ENCODE measurements around the gene CMTM6. TPM values are rescaled to one million over a fixed set of nuclear protein-coding genes. Genes with fewer than 3 reads are reported as not detected.

Gene CMTM6
- total RNA-seq, 1 experiment from 2014 or later = 30.5 TPM

GRCh38 chr3:32506466-32506865 lies 3.8 kb upstream of the CMTM6 start:
- H3K27me3 ChIP-seq = no peaks in the 10 kb centered on the region
- no peaks in the 10 kb centered on the region for H3K36me3 ChIP-seq
- no peak for DNase-seq
- H3K9me3 ChIP-seq = no peaks in the 10 kb centered on the region
- no peak overlapping the region for H3K4me3 ChIP-seq

GRCh38 chr3:32502946-32503286 lies 264 bp upstream of the CMTM6 start:
- no peaks in the 10 kb centered on the region for H3K27me3 ChIP-seq
- H3K4me3 ChIP-seq = peak overlapping the region; percentile 80
- H3K9me3 ChIP-seq = no peaks in the 10 kb centered on the region
- H3K36me3 ChIP-seq = no peaks in the 10 kb centered on the region
- no peak for DNase-seq

GRCh38 chr3:32501783-32502117 lies 902 bp downstream of the CMTM6 start:
- no peak for DNase-seq
- Histone ChIP-seq H3K27me3 (no peaks in the 10 kb centered on the region), H3K4me3 (peak overlapping the region; percentile 80), H3K36me3 (no peaks in the 10 kb centered on the region), H3K9me3 (no peaks in the 10 kb centered on the region)

GRCh38 chr3:32500880-32501782 lies 1.5 kb downstream of the CMTM6 start:
- DNase-seq = no peak
- Histone ChIP-seq H3K4me3 (peak overlapping the region; percentile 80), H3K36me3 (no peaks in the 10 kb centered on the region), H3K27me3 (no peaks in the 10 kb centered on the region), H3K9me3 (no peaks in the 10 kb centered on the region)

GRCh38 chr3:32500231-32500630 lies 2.4 kb downstream of the CMTM6 start:
- Histone ChIP-seq H3K9me3 (no peaks in the 10 kb centered on the region), H3K36me3 (no peaks in the 10 kb centered on the region), H3K27me3 (no peaks in the 10 kb centered on the region), H3K4me3 (no peak overlapping the region)
- DNase-seq = no peak

- Histone ChIP-seq H3K4me3 (no peak overlapping the region), H3K27me3 (no peaks in the 10 kb centered on the region), H3K36me3 (no peaks in the 10 kb centered on the region), H3K9me3 (no peaks in the 10 kb centered on the region)
- no peak for DNase-seq
Observed at GRCh38 chr3:32499585-32499984, 3.1 kb downstream of the CMTM6 start.

GRCh38 chr3:32498992-32499391 lies 3.7 kb downstream of the CMTM6 start:
- no peak for DNase-seq

GRCh38 chr3:32498252-32498651 lies 4.4 kb downstream of the CMTM6 start:
- no peaks in the 10 kb centered on the region for H3K27me3 ChIP-seq
- H3K36me3 ChIP-seq = no peaks in the 10 kb centered on the region
- DNase-seq = no peak
- no peaks in the 10 kb centered on the region for H3K9me3 ChIP-seq
- no peak overlapping the region for H3K4me3 ChIP-seq

More at GRCh38 chr3:32498992-32499391, 3.7 kb downstream of the CMTM6 start:
- Histone ChIP-seq H3K4me3 (no peak overlapping the region), H3K27me3 (no peaks in the 10 kb centered on the region), H3K9me3 (no peaks in the 10 kb centered on the region), H3K36me3 (no peaks in the 10 kb centered on the region)

- no peaks in the 10 kb centered on the region for H3K9me3 ChIP-seq
- DNase-seq = no peak
- H3K27me3 ChIP-seq = no peaks in the 10 kb centered on the region
Observed at GRCh38 chr3:32495609-32496008, 7.0 kb downstream of the CMTM6 start.

GRCh38 chr3:32495085-32495484 lies 7.6 kb downstream of the CMTM6 start:
- DNase-seq = no peak
- no peaks in the 10 kb centered on the region for H3K36me3 ChIP-seq
- no peak overlapping the region for H3K4me3 ChIP-seq
- H3K27me3 ChIP-seq = no peaks in the 10 kb centered on the region
- no peaks in the 10 kb centered on the region for H3K9me3 ChIP-seq

More at GRCh38 chr3:32495609-32496008, 7.0 kb downstream of the CMTM6 start:
- Histone ChIP-seq H3K36me3 (no peaks in the 10 kb centered on the region), H3K4me3 (no peak overlapping the region)

- Histone ChIP-seq H3K9me3 (no peaks in the 10 kb centered on the region), H3K4me3 (no peak overlapping the region), H3K36me3 (no peaks in the 10 kb centered on the region), H3K27me3 (no peaks in the 10 kb centered on the region)
- no peak for DNase-seq
Observed at GRCh38 chr3:32493437-32494414, 8.9 kb downstream of the CMTM6 start.

- no peak for DNase-seq
- Histone ChIP-seq H3K4me3 (no peak overlapping the region), H3K36me3 (no peaks in the 10 kb centered on the region), H3K9me3 (no peaks in the 10 kb centered on the region), H3K27me3 (no peaks in the 10 kb centered on the region)
Observed at GRCh38 chr3:32492684-32493436, 9.8 kb downstream of the CMTM6 start.

- no peak overlapping the region for H3K4me3 ChIP-seq
- no peaks in the 10 kb centered on the region for H3K36me3 ChIP-seq
- no peaks in the 10 kb centered on the region for H3K27me3 ChIP-seq
- DNase-seq = no peak
- no peaks in the 10 kb centered on the region for H3K9me3 ChIP-seq
Observed at GRCh38 chr3:32488474-32489008, 14.1 kb downstream of the CMTM6 start.

- Histone ChIP-seq H3K36me3 (no peaks in the 10 kb centered on the region), H3K4me3 (no peak overlapping the region), H3K9me3 (no peaks in the 10 kb centered on the region), H3K27me3 (no peaks in the 10 kb centered on the region)
- no peak for DNase-seq
Observed at GRCh38 chr3:32487781-32488473, 14.7 kb downstream of the CMTM6 start.

- no peaks in the 10 kb centered on the region for H3K9me3 ChIP-seq
- no peaks in the 10 kb centered on the region for H3K27me3 ChIP-seq
- no peak overlapping the region for H3K4me3 ChIP-seq
- no peaks in the 10 kb centered on the region for H3K36me3 ChIP-seq
- DNase-seq = no peak
Observed at GRCh38 chr3:32484436-32484835, 18.2 kb downstream of the CMTM6 start.

GRCh38 chr3:32483772-32484171 lies 18.9 kb downstream of the CMTM6 start:
- Histone ChIP-seq H3K4me3 (no peak overlapping the region), H3K36me3 (no peaks in the 10 kb centered on the region), H3K27me3 (no peaks in the 10 kb centered on the region)

More at GRCh38 chr3:32483772-32484171, 18.9 kb downstream of the CMTM6 start:
- no peak for DNase-seq
- H3K9me3 ChIP-seq = no peaks in the 10 kb centered on the region

All from MG63 (cell line).